DOHH2 (cell line): ENCODE measurements around the gene CEMIP.

Experiments used
- H3F3A ChIP-seq: fragments of 200-600 bp; sonication (generic), shearing (Covaris generic); 2 replicates; pipeline ENCODE4 v1.6.0; 2016; ENCODE audit warnings: antibody characterized with exemption, mild to moderate bottlenecking; ENCODE audit not compliant: control insufficient read depth, insufficient read depth
- H3K27ac ChIP-seq: fragments of 200-600 bp; sonication (generic); 2 replicates; pipeline ENCODE4 v1.5.1; 2014; ENCODE audit warnings: low read depth, mild to moderate bottlenecking, low read length, moderate library complexity
- H3K27me3 ChIP-seq: fragments of 200-600 bp; sonication (generic); 2 replicates; pipeline ENCODE4 v1.6.1; 2014; ENCODE audit warnings: mild to moderate bottlenecking, low read length, mixed read lengths; ENCODE audit not compliant: control insufficient read depth
- H3K36me3 ChIP-seq: fragments of 200-600 bp; sonication (generic); 2 replicates; pipeline ENCODE4 v1.6.1; 2014; ENCODE audit warnings: mild to moderate bottlenecking, low read length, moderate library complexity, mixed read lengths; ENCODE audit not compliant: control insufficient read depth
- H3K4me1 ChIP-seq: fragments of 200-600 bp; sonication (generic); 2 replicates; pipeline ENCODE4 v1.6.1; 2014; ENCODE audit warnings: mild to moderate bottlenecking, low read length, mixed read lengths; ENCODE audit not compliant: control insufficient read depth
- H3K4me2 ChIP-seq: fragments of 200-600 bp; sonication (generic); 2 replicates; pipeline ENCODE4 v1.6.0; 2014; ENCODE audit warnings: mild to moderate bottlenecking, low read length, moderate library complexity
- H3K4me3 ChIP-seq: fragments of 200-600 bp; sonication (generic); 2 replicates; pipeline ENCODE4 v1.5.1; 2014; ENCODE audit warnings: mild to moderate bottlenecking, low read length, mixed read lengths
- H3K79me2 ChIP-seq: fragments of 200-600 bp; sonication (generic); 2 replicates; pipeline ENCODE4 v1.6.1; 2014; ENCODE audit warnings: mild to moderate bottlenecking, low read length, mixed read lengths; ENCODE audit not compliant: control insufficient read depth
- H3K9me2 ChIP-seq: fragments of 200-600 bp; sonication (generic); replicated peaks from 2 replicates; pipeline ENCODE4 v1.6.1; 2014; ENCODE audit warnings: mild to moderate bottlenecking, low read length, mixed read lengths; ENCODE audit not compliant: control insufficient read depth
- H3K9me3 ChIP-seq: fragments of 200-600 bp; sonication (generic); 2 replicates; pipeline ENCODE4 v1.6.1; 2014; ENCODE audit warnings: antibody characterized with exemption, low read length, mixed read lengths; ENCODE audit not compliant: control insufficient read depth, insufficient read depth
- H4K20me1 ChIP-seq: fragments of 200-600 bp; sonication (generic); 2 replicates; pipeline ENCODE4 v1.6.0; 2014; ENCODE audit warnings: low read depth, mild to moderate bottlenecking, antibody characterized with exemption, low read length, moderate library complexity; ENCODE audit not compliant: control insufficient read depth, insufficient read depth
- EZH2phosphoT487 ChIP-seq: fragments of 200-600 bp; sonication (generic); IDR thresholded peaks from 2 replicates; pipeline ENCODE4 v1.6.1; 2017; ENCODE audit warnings: borderline replicate concordance, mild to moderate bottlenecking, antibody characterized with exemption, low read length, moderate library complexity, mixed read lengths
- TF ChIP-seq, protein P1 (sequence below): fragments of 200-600 bp; sonication (generic); IDR thresholded peaks from one replicate; pipeline ENCODE4 v1.5.1; 2014; ENCODE audit warnings: antibody characterized with exemption, mild to moderate bottlenecking, low read depth, low read length; ENCODE audit not compliant: poor library complexity, severe bottlenecking

CEMIP gene

DNA sequence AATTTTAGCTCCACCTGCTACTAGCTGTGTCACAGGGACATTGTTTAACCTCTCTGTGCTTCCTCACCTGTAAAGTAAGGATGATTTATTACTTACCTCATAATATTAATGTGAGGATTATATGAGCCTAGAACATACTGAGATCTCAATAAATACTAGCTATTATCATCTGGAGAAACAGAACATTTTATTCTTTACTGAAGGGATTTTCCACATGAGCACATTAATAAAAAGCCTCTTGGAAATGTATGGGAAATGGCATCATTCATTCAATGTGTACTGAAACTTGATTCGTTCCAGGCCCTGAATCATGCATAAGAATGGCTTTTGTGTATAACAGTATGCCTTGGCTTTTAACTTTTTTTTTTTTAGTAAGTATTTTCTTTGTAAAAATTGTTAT is 11.0 kb upstream of the CEMIP start:
- H3K4me3 ChIP-seq = no peak overlapping the region
- no peak overlapping the region for H3K27ac ChIP-seq
- H3K36me3 ChIP-seq = no peaks in the 10 kb centered on the region
- H3F3A ChIP-seq = no peaks in the 10 kb centered on the region
- H3K4me2 ChIP-seq = no peak overlapping the region
- TF ChIP-seq EZH2phosphoT487 = no peak
- TF ChIP-seq, protein P1, sequence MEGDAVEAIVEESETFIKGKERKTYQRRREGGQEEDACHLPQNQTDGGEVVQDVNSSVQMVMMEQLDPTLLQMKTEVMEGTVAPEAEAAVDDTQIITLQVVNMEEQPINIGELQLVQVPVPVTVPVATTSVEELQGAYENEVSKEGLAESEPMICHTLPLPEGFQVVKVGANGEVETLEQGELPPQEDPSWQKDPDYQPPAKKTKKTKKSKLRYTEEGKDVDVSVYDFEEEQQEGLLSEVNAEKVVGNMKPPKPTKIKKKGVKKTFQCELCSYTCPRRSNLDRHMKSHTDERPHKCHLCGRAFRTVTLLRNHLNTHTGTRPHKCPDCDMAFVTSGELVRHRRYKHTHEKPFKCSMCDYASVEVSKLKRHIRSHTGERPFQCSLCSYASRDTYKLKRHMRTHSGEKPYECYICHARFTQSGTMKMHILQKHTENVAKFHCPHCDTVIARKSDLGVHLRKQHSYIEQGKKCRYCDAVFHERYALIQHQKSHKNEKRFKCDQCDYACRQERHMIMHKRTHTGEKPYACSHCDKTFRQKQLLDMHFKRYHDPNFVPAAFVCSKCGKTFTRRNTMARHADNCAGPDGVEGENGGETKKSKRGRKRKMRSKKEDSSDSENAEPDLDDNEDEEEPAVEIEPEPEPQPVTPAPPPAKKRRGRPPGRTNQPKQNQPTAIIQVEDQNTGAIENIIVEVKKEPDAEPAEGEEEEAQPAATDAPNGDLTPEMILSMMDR = no peak
- H4K20me1 ChIP-seq = no peaks in the 10 kb centered on the region
- H3K27me3 ChIP-seq = 0 out of 2 replicates have a peak, but pooled peaks cover 2% of the 10 kb centered on the region
- no peaks in the 10 kb centered on the region for H3K79me2 ChIP-seq
- H3K9me3 ChIP-seq = no peaks in the 10 kb centered on the region
- H3K9me2 ChIP-seq = no peaks in the 10 kb centered on the region
- H3K4me1 ChIP-seq = no peaks in the 10 kb centered on the region

DNA sequence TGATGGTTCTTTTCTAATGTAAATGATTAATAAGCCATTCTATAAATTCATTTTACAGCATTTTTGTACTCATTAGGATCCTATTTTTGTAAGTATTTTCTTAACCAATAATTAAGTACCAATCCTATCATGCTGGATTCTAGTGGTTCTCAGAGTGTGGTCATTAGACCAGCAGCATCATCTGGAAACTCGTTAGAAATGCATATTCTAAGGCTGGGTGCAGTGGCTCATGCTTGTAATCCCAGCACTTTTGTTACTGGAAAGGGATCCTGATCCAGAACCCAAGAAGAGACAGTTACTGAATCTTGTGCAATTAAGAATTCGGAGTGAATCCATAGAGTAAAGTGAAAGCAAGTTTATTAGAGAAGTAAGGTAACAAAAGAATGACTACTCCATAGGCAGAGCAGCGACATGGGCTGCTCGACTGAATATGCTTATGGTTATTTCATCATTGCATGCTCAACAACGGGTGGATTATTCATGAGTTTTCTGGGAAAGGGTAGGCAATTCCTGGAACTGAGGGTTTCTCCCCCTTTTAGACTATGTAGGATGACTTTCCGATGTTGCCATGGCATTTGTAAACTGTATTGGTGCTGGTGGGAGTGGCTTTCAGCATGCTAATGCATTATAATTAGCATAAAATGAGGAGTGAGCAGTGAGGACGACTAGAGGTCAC is 9.9 kb upstream of the CEMIP start:
- H3K4me2 ChIP-seq = no peak overlapping the region
- 0 out of 2 replicates have a peak, but pooled peaks cover 2% of the 10 kb centered on the region for H3K27me3 ChIP-seq
- H3K36me3 ChIP-seq = no peaks in the 10 kb centered on the region
- no peaks in the 10 kb centered on the region for H3K4me1 ChIP-seq
- H3F3A ChIP-seq = no peaks in the 10 kb centered on the region
- no peak for TF ChIP-seq EZH2phosphoT487
- TF ChIP-seq, protein P1 = no peak
- no peaks in the 10 kb centered on the region for H3K9me2 ChIP-seq
- no peaks in the 10 kb centered on the region for H3K79me2 ChIP-seq
- no peak overlapping the region for H3K4me3 ChIP-seq
- no peak overlapping the region for H3K27ac ChIP-seq
- no peaks in the 10 kb centered on the region for H3K9me3 ChIP-seq
- H4K20me1 ChIP-seq = no peaks in the 10 kb centered on the region

DNA sequence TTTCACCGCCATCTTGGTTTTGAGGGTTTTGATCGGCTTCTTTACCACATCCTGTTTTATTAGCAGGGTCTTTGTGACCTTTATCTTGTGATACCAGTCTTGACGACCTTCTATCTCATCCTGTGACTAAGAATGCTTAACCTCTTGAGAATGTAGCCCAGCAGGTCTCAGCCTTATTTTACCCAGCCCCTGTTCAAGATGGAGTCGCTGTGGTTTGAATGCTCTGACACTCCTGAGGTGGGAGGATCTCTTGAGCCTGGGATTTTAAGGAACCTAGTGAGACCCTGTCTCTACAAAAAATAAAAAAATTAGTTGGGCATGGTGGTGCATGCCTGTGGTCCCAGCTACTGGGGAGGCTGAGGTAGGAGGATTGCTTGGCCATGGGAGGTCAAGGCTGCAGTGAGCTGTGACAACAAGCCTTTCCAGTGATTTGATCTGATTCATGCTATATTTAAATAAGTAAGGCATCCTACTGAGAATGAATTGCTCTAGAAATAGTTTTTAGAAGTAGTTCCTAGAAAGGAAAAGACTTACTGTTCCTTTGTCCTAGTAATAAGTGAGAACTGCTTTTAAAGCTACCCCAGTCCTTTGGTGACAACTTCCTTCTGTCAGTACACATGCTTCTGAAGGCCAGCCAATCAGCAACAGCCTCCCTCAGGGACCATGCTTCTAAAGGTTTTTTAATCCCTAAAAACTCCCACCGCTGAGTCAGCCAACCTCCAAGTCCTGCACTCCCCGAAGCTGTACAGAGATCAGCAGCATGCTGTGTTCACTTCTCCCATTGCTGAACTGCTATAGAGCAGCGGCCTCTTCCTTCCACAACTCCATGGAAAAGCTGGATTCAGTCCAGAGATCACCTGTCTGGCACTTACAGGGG is 9.1 kb upstream of the CEMIP start:
- TF ChIP-seq, protein P1 = no peak
- TF ChIP-seq EZH2phosphoT487 = no peak
- H3K4me3 ChIP-seq = no peak overlapping the region

More for the DNA sequence above, 9.1 kb upstream of the CEMIP start:
- H3K79me2 ChIP-seq = no peaks in the 10 kb centered on the region
- H3K9me3 ChIP-seq = no peaks in the 10 kb centered on the region
- no peaks in the 10 kb centered on the region for H3K36me3 ChIP-seq
- H3K4me1 ChIP-seq = no peaks in the 10 kb centered on the region
- H4K20me1 ChIP-seq = no peaks in the 10 kb centered on the region
- no peaks in the 10 kb centered on the region for H3F3A ChIP-seq
- 0 out of 2 replicates have a peak, but pooled peaks cover 2% of the 10 kb centered on the region for H3K27me3 ChIP-seq
- H3K4me2 ChIP-seq = no peak overlapping the region
- no peaks in the 10 kb centered on the region for H3K9me2 ChIP-seq
- no peak overlapping the region for H3K27ac ChIP-seq
